ENCODE measurements around the gene MIPEP.

The MIPEP gene

GRCh38 chr13:23852351-23852750 lies 36.8 kb downstream of the MIPEP start:
- H3K36me3 Mint-ChIP-seq (ENCODE audit: low read depth), result no peaks in the 10 kb centered on the region

GRCh38 chr13:23851106-23851505 lies 38.1 kb downstream of the MIPEP start:
- H3K36me3 Mint-ChIP-seq (ENCODE audit: low read depth), result no peaks in the 10 kb centered on the region
- H3K9me3 Mint-ChIP-seq, result no peaks in the 10 kb centered on the region
- no peak overlapping the region for H3K27ac Mint-ChIP-seq
- H3K4me3 Mint-ChIP-seq, result no peak overlapping the region
- H3K4me1 Mint-ChIP-seq (ENCODE audit: low read depth), result peaks cover 8% of the 10 kb centered on the region
- no peak for DNase-seq (ENCODE audit: low spot score)
- no peaks in the 10 kb centered on the region for H3K27me3 Mint-ChIP-seq (ENCODE audit: low read depth)

More at GRCh38 chr13:23852351-23852750, 36.8 kb downstream of the MIPEP start:
- Mint-ChIP-seq H3K4me3 (no peak overlapping the region), H3K4me1 (ENCODE audit: low read depth) (peaks cover 6% of the 10 kb centered on the region), H3K27me3 (ENCODE audit: low read depth) (no peaks in the 10 kb centered on the region), H3K27ac (no peak overlapping the region), H3K9me3 (no peaks in the 10 kb centered on the region)
- DNase-seq (ENCODE audit: low spot score), result no peak

GRCh38 chr13:23850134-23850533 lies 39.1 kb downstream of the MIPEP start:
- Mint-ChIP-seq H3K4me1 (ENCODE audit: low read depth) (peaks cover 8% of the 10 kb centered on the region), H3K27me3 (ENCODE audit: low read depth) (no peaks in the 10 kb centered on the region), H3K4me3 (no peak overlapping the region), H3K36me3 (ENCODE audit: low read depth) (no peaks in the 10 kb centered on the region), H3K9me3 (no peaks in the 10 kb centered on the region), H3K27ac (no peak overlapping the region)
- DNase-seq (ENCODE audit: low spot score), result no peak

DNA sequence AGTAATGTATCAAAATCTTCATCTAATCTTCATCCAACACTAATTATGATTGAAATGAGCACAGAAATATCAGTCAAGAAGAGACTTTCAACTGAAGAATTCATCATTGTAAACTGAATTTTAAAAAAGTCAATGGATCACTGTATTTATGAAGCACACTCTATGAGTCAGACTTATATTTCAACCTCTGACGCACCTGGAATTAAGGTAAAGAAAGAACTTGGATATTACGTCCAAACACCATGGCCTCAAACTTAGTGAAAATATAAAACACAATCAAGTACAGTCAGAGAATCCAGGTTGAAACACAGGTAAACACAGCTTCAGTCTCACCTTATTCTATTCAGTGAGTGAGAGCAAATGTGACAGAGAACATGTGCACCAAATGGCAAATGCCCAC lies 39.5 kb downstream of the MIPEP start:
- no peak for DNase-seq (ENCODE audit: low spot score)
- no peaks in the 10 kb centered on the region for H3K27me3 Mint-ChIP-seq (ENCODE audit: low read depth)
- H3K4me1 Mint-ChIP-seq (ENCODE audit: low read depth), result peaks cover 8% of the 10 kb centered on the region

GRCh38 chr13:23848646-23849141 lies 40.5 kb downstream of the MIPEP start:
- H3K9me3 Mint-ChIP-seq, result no peaks in the 10 kb centered on the region
- H3K36me3 Mint-ChIP-seq (ENCODE audit: low read depth), result no peaks in the 10 kb centered on the region
- H3K4me1 Mint-ChIP-seq (ENCODE audit: low read depth), result peaks cover 15% of the 10 kb centered on the region
- H3K27ac Mint-ChIP-seq, result no peak overlapping the region
- H3K27me3 Mint-ChIP-seq (ENCODE audit: low read depth), result no peaks in the 10 kb centered on the region
- DNase-seq (ENCODE audit: low spot score), result no peak
- H3K4me3 Mint-ChIP-seq, result no peak overlapping the region

More for the DNA sequence above, 39.5 kb downstream of the MIPEP start:
- H3K36me3 Mint-ChIP-seq (ENCODE audit: low read depth), result no peaks in the 10 kb centered on the region
- no peak overlapping the region for H3K4me3 Mint-ChIP-seq
- H3K27ac Mint-ChIP-seq, result no peak overlapping the region
- no peaks in the 10 kb centered on the region for H3K9me3 Mint-ChIP-seq

- H3K9me3 Mint-ChIP-seq, result no peaks in the 10 kb centered on the region
- DNase-seq (ENCODE audit: low spot score), result no peak
- no peak overlapping the region for H3K4me3 Mint-ChIP-seq
- no peaks in the 10 kb centered on the region for H3K27me3 Mint-ChIP-seq (ENCODE audit: low read depth)
- H3K36me3 Mint-ChIP-seq (ENCODE audit: low read depth), result no peaks in the 10 kb centered on the region
- no peak overlapping the region for H3K27ac Mint-ChIP-seq
- H3K4me1 Mint-ChIP-seq (ENCODE audit: low read depth), result peaks cover 18% of the 10 kb centered on the region
These were observed 41.2 kb downstream of the MIPEP start for GRCh38 chr13:23848019-23848418.

DNA sequence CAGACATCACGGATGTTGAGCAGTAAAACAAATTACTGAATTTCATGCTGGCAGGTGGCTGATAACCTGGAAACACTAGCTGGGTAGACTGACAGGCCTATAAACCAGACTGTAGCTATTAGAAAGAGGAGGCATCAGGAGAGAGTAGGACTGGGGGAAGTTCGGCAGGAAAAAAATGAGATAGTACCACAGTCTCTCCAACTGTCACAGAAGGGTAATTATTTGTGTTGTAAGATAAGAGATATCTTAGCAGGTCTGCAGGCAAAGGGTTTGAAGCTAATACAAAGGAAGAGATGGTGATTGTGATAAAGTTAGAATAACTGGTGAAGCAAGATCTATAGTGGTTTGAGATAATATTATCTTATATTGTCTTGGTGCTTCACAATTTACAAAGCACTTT lies 41.7 kb downstream of the MIPEP start:
- no peak overlapping the region for H3K27ac Mint-ChIP-seq
- H3K9me3 Mint-ChIP-seq, result no peaks in the 10 kb centered on the region
- H3K4me3 Mint-ChIP-seq, result no peak overlapping the region
- H3K36me3 Mint-ChIP-seq (ENCODE audit: low read depth), result no peaks in the 10 kb centered on the region
- H3K27me3 Mint-ChIP-seq (ENCODE audit: low read depth), result no peaks in the 10 kb centered on the region
- peaks cover 18% of the 10 kb centered on the region for H3K4me1 Mint-ChIP-seq (ENCODE audit: low read depth)
- no peak for DNase-seq (ENCODE audit: low spot score)

GRCh38 chr13:23845105-23845725 lies 44.0 kb downstream of the MIPEP start:
- Mint-ChIP-seq H3K9me3 (no peaks in the 10 kb centered on the region), H3K27ac (no peak overlapping the region), H3K36me3 (ENCODE audit: low read depth) (no peaks in the 10 kb centered on the region), H3K4me3 (no peak overlapping the region), H3K4me1 (ENCODE audit: low read depth) (peaks cover 18% of the 10 kb centered on the region), H3K27me3 (ENCODE audit: low read depth) (no peaks in the 10 kb centered on the region)
- no peak for DNase-seq (ENCODE audit: low spot score)

- H3K27me3 Mint-ChIP-seq (ENCODE audit: low read depth), result no peaks in the 10 kb centered on the region
- H3K36me3 Mint-ChIP-seq (ENCODE audit: low read depth), result no peaks in the 10 kb centered on the region
- no peak overlapping the region for H3K27ac Mint-ChIP-seq
These were observed 45.1 kb downstream of the MIPEP start for GRCh38 chr13:23844132-23844531.

DNA sequence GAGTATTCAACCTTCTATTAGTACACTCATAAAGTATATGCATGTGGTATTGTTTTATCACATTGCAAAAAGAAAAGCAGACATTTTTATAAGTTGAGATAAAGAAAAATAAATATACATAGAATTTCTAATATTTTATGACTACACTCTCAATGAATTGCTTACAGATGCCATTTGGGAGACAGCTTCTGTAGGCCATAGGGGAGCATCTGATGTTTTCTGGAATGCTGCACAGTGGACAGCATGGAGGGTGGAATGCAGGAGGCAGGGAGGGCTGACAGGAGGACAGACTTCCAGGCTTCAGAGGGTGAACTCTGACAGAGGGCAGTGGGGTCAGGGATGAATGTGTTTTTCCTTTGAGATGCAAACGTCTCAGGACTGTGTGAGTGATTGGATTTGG lies 45.8 kb downstream of the MIPEP start:
- H3K4me3 Mint-ChIP-seq, result no peak overlapping the region
- no peak overlapping the region for H3K27ac Mint-ChIP-seq
- no peak for DNase-seq (ENCODE audit: low spot score)
- H3K9me3 Mint-ChIP-seq, result no peaks in the 10 kb centered on the region
- H3K27me3 Mint-ChIP-seq (ENCODE audit: low read depth), result no peaks in the 10 kb centered on the region
- H3K4me1 Mint-ChIP-seq (ENCODE audit: low read depth), result peaks cover 17% of the 10 kb centered on the region
- H3K36me3 Mint-ChIP-seq (ENCODE audit: low read depth), result no peaks in the 10 kb centered on the region

More at GRCh38 chr13:23844132-23844531, 45.1 kb downstream of the MIPEP start:
- no peak for DNase-seq (ENCODE audit: low spot score)
- H3K4me3 Mint-ChIP-seq, result no peak overlapping the region
- peaks cover 18% of the 10 kb centered on the region for H3K4me1 Mint-ChIP-seq (ENCODE audit: low read depth)
- no peaks in the 10 kb centered on the region for H3K9me3 Mint-ChIP-seq

DNA sequence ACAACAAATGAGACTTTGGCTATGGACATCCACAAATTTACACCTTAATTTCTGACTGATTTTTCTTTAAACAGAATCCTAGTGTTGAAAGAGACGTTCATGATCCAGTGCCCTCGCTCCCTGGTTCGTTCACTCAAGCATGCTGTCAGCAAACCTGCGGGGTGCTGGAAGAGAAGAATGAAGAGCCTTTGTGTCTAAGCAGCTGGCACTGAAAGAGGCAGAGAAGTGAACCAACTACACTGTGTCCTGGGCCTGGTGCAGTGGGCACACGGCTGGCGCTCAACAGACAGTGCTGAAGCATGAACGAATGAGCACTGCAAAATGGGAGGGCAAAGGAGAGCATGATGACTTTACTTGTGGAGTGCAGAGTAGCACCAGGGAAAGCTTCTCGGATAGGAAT lies 46.8 kb downstream of the MIPEP start:
- H3K36me3 Mint-ChIP-seq (ENCODE audit: low read depth), result no peaks in the 10 kb centered on the region
- no peak for DNase-seq (ENCODE audit: low spot score)
- no peaks in the 10 kb centered on the region for H3K9me3 Mint-ChIP-seq
- H3K4me1 Mint-ChIP-seq (ENCODE audit: low read depth), result peaks cover 12% of the 10 kb centered on the region
- H3K27me3 Mint-ChIP-seq (ENCODE audit: low read depth), result no peaks in the 10 kb centered on the region
- H3K27ac Mint-ChIP-seq, result no peak overlapping the region
- H3K4me3 Mint-ChIP-seq, result no peak overlapping the region

DNA sequence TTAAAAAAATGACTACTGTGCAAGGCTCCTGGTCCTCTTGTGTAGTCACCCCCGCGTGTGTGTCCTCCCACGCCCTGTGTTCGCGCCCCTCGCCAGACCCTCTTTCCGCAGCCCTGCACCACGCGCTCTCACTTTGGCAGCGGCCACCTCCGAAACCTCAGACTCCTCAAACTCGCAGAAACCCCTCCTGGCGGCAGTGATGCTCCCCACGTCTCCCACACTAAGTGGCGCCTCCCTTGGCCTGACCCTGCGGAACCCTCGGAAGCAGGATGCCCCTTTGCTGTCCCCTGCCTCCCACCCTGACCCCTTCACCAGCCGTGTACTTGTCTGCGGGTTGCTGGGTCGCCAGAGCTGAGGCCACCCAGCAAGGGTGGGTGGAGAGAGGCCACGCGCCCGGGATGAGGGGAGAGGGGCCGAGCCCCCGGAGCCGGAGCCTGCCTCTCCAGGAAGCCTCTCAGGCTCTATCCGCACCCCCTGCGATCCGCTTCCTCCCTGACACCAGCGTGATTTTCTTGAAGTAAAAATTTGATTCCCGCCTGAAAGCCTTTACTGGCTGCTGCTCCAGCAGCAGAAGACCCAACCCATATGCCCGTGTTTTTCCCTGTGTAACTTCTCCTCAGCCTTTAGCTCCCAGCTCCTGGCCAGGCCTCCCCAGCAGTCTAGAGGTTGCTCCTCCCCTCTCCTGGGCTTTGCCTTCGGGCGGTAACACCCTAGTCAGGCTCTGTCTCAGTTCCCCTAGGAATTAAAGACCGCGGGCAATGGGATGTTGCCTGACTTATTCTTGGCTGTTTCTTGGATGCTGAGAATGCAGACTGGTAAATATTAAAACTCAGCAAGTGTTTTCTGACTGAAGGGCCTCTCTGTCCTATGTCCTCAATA lies 55.2 kb downstream of the MIPEP start:
- H3K9me3 Mint-ChIP-seq, result no peaks in the 10 kb centered on the region
- H3K36me3 Mint-ChIP-seq (ENCODE audit: low read depth), result no peaks in the 10 kb centered on the region
- H3K4me1 Mint-ChIP-seq (ENCODE audit: low read depth), result no peaks in the 10 kb centered on the region
- H3K27me3 Mint-ChIP-seq (ENCODE audit: low read depth), result no peaks in the 10 kb centered on the region
- no peak overlapping the region for H3K4me3 Mint-ChIP-seq
- H3K27ac Mint-ChIP-seq, result no peak overlapping the region
- no peak for DNase-seq (ENCODE audit: low spot score)

DNA sequence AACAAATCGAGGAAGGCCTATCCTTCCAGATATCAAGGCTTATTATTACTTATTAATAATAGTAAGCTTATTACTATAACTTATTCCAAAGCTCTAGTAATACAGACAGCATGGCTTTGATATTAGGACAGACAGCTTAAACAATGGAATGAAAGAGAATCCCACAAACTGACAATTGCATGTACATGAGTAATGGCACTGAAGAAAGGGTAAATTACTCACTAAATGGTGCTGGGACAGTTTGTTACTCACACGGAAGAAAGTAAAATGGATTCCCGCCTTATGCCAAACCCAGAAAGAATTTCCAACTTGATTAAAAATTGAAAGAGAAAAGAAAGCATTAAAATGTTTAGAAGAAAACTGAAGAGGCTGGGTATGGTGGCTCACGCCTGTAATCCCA lies 60.3 kb downstream of the MIPEP start:
- Mint-ChIP-seq H3K4me1 (ENCODE audit: low read depth) (no peaks in the 10 kb centered on the region), H3K4me3 (no peak overlapping the region), H3K27ac (no peak overlapping the region), H3K9me3 (no peaks in the 10 kb centered on the region), H3K36me3 (ENCODE audit: low read depth) (peaks cover 2% of the 10 kb centered on the region), H3K27me3 (ENCODE audit: low read depth) (no peaks in the 10 kb centered on the region)
- DNase-seq (ENCODE audit: low spot score), result no peak

DNA sequence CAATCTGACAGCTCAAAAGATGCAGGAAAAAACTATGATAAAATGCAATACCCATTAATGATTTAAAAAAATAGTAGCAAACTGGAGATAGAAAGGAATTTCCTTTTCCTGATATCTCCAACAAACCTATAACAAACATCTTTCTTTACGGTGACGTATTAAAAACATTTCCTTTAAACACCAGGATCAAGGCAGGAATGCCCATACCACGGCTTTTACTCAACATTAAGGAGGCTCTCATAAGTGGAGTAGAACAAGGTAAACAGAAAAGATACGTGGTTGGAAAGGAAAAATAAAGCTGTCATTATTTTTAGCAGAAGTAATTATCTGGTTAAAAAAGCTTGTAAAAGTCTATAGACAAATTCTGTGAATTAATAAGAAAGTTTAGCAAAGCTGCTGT lies 61.1 kb downstream of the MIPEP start:
- DNase-seq (ENCODE audit: low spot score), result no peak
- no peak overlapping the region for H3K4me3 Mint-ChIP-seq

More for the DNA sequence above, 61.1 kb downstream of the MIPEP start:
- H3K27ac Mint-ChIP-seq, result no peak overlapping the region
- H3K9me3 Mint-ChIP-seq, result no peaks in the 10 kb centered on the region
- no peaks in the 10 kb centered on the region for H3K4me1 Mint-ChIP-seq (ENCODE audit: low read depth)
- no peaks in the 10 kb centered on the region for H3K27me3 Mint-ChIP-seq (ENCODE audit: low read depth)
- peaks cover 2% of the 10 kb centered on the region for H3K36me3 Mint-ChIP-seq (ENCODE audit: low read depth)
